HG03469 (cell line): ENCODE results near the gene NOXO1.
"Not testable (repeated sequence)": the region's sequence is repeated elsewhere in the genome, so short reads cannot be mapped to it uniquely, and the experiment has no call there.

Source experiments
- ATAC-seq: cut with Tn5 transposase; IDR thresholded peaks from one replicate; pipeline ENCODE4 v1.9.1; 2021; ENCODE audit warnings: mild to moderate bottlenecking, moderate library complexity, moderate number of reproducible peaks; ENCODE audit not compliant: unreplicated experiment

Gene NOXO1

GRCh38 chr16:1942810-1943726 lies 38.2 kb downstream of the NOXO1 start, which contains the start of gene MSRB1:
Gene MSRB1 (minus strand): TSS chr16:1943199. CDS start chr16:1943156, 43 bp downstream.
- ATAC-seq = peak; percentile 80

GRCh38 chr16:1942047-1942809 lies 39.0 kb downstream of the NOXO1 start:
- ATAC-seq = no peak

DNA sequence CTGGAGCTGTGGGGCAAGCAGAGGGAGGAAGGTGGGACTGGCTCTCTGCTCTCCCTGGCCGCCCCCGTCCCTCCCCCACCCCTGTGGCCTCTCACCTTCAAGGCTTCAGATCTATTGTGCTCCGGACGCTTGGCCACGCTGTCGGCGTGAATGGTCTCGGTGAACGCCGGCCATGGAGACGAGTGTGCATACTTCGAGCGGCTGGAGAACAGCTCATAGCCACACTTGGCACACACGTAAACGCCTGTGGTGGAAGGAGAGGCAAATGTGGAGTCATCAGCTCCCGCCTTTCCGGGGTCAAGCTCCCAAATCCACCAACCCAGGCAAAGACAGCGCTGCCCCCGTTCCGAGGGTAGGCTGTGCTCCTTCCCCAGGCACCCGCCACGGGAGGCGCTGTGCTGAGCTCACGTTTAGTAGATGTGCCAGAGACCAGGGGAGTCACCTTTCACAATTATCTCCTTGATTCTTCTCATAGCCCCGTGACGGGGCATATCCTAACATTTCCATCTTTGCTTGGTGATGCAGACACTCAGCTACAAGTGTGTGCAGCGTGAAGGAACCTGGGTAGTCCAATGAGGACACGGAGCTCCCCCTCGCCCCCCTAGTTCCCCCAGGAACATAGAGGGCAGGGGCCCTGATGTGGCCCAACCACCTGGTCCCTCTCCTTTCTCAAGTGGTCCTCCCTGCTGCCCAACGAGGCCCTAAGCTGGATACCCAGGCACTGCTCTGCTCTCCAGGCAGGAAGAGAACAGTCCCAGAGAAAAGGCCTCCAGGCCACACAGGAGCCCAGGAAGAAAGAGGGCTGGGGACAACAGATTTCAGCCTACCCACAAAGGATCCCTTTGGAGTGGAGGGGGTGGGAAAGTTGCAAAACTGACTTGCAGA lies 39.9 kb downstream of the NOXO1 start:
- no peak for ATAC-seq

DNA sequence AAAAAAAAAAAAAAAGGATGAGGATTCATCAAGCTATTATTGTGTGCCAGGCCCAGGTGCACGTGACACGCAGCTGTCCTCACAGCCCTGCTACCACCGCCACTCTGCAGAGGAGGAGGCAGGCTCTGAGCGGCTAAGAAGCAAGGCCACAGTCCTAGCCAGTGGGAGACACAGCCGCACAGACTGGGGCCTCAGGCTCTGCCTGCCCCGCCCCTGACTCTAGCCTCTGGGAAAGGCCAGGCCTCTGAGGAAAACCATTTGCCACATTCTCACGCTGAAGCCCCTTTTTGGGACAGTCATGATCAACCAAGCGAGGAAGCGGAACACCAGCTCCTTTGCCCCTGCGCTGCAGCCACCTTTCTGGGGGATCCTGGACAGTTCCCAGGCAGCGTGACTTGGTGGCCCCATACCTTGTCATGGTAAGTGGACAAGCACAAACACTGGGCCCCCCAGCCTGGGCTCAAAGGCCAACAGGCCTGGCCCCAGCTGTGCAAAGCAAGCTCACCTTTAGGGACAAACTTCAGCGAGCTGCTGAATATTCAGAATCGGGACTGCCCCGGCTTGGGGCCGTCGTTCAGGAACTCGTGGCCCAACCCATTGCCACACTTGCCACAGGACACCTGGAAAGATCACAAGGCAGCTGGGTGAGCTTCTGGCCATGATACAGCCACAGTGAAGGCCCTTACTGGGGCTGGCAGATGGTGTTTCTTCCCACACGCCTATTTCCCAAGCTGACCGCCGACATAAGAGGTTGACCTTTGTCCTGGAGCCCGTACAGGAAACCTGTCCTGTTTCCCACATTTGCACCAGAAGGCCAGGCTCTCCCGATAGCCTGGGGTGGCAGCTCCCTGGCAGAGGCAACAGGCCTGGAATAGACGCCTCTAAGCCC lies 40.8 kb downstream of the NOXO1 start:
- ATAC-seq = no peak

- ATAC-seq = not testable (repeated sequence)
Measured at GRCh38 chr16:1939833-1940232, 41.4 kb downstream of the NOXO1 start.

DNA sequence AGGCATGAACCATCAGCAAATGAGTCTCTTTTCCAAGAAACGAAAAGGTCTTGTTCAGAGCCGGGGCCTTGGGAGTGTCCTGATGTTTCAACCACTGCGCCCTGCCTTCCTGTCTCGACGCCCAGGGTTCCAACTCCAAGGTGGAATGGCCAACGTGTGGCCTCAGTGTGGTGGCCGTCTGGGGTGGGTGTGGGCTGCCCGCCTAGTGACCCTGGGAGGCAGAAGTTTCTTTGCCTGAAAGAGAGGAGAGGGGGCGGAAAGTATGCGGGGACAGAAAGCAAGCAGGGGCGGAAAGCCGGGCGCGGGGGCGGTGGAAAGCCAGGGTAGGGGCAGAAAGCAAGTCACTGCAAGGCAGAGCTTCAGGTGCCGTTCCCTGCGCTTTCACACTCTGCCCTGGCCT lies 42.4 kb downstream of the NOXO1 start:
- ATAC-seq = no peak

GRCh38 chr16:1938316-1938715 lies 43.0 kb downstream of the NOXO1 start:
- ATAC-seq = no peak

DNA sequence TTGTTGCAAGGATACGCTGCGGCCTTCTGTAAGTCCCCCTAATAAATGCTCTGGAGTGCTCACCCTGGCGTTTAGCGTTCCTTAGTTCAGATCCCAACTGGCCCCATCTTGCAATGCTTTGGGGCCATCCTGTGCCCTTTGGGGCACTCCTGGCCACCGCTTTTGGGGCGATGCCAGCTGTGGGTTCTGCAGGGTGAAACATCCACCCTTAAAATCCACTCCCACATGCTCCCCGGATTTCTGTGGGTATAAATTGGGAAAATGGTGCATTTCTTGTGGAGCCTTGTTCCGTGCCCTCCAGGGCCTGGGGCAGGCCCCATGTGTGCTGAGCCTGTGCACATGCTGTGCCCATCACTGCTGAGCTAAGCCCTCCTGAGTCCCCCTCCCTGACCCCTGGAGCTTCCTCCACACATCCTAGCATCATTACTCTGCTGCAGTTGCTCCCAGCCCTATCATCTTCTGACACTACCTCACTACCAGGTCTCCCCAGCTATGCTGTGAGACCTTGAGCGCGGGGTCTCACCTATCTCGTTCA lies 44.3 kb downstream of the NOXO1 start:
- ATAC-seq = no peak

DNA sequence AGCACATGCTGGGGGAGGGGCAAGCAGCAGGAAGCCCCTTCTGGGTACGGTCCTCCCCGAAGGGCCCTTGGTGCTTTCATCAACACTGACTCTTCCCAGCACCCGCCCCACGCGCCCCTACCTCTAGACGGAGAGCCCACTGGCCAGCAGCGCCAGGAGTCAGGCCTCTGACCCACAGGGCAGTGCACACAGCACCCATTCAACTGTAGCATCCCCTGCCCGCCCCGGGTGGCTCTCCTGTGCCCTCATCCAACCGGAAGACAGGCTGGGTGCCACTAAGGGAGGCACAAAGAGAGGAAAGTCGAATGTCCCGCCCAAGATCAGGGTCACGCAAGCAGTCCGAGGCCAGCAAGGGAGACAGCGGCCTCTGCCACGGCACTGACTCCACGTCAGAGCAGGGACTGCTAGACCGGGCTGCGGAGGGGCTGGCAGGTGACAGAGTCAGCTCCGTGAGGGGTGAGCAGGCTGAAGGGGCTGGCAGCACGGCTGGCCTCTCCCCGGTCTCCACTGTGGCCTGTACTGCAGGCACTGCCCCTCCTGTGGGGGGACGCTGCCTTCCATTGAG lies 48.1 kb downstream of the NOXO1 start:
- ATAC-seq = no peak

GRCh38 chr16:1932050-1933028 lies 48.9 kb downstream of the NOXO1 start:
- no peak for ATAC-seq

GRCh38 chr16:1930338-1930720 lies 50.9 kb downstream of the NOXO1 start:
- no peak for ATAC-seq

GRCh38 chr16:1929578-1930337 lies 51.5 kb downstream of the NOXO1 start:
- ATAC-seq = peak; percentile 78

- no peak for ATAC-seq
Measured at GRCh38 chr16:1929105-1929504, 52.2 kb downstream of the NOXO1 start.
